ENCODE measurements around the gene ZNF423.

Gene ZNF423

DNA sequence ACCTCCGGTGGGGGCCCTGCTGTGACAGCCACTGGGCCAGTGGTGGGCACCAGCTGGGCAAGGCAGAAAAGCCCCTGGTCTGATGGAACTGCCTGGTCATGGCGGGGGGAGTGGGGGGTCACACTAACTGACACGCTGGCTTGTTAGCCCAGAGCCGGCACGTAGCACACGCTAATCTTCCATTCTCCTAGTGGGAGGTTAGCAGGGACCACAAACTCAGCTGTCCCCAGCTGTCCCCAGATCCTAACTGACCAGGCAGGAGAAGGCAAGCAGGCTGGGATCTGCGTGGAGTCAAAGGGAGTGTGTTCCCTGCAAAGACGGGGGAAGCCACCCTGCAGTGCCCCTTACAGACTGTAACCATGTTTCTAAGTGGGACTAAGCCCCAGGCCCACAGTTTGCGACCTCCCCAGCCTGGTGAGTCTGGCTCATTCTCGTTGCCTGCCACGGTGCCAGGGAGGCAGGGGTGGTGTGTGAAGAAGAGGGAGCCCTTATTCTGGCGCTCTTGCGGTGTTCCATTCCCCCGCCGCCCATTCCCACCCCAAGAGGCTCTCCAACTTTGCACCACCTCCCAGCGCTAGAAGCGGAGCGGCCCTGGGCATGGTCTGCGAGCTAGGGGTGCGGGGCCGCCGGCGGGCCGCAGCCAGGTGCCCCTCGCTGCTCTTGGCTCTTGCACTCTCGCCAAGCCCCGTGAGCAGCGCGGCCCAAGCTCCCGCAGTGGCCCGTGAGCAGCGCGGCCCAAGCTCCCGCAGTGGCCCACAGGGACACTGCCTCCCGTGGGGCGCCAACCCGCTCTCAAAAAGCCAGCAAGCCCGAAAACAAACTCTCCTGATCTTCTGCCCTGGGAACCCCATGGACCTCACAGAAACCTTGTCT, 12.1 kb upstream of the ZNF423 start:
- H3K4me3 ChIP-seq (ENCODE audit: low read depth, low read length): no peak overlapping the region
- TF ChIP-seq CTCF (IDR thresholded peaks at IDR 0.05; ENCODE audit: borderline replicate concordance, insufficient read depth, low read depth, low read length): no peak

GRCh38 chr16:49867234-49867633, 11.3 kb upstream of the ZNF423 start:
- no peak overlapping the region for H3K4me3 ChIP-seq (ENCODE audit: low read depth, low read length)
- no peak for TF ChIP-seq CTCF (IDR thresholded peaks at IDR 0.05; ENCODE audit: borderline replicate concordance, insufficient read depth, low read depth, low read length)

GRCh38 chr16:49866595-49867071, 10.7 kb upstream of the ZNF423 start:
- TF ChIP-seq CTCF (IDR thresholded peaks at IDR 0.05; ENCODE audit: borderline replicate concordance, insufficient read depth, low read depth, low read length): no peak
- no peak overlapping the region for H3K4me3 ChIP-seq (ENCODE audit: low read depth, low read length)

- TF ChIP-seq CTCF (IDR thresholded peaks at IDR 0.05; ENCODE audit: borderline replicate concordance, insufficient read depth, low read depth, low read length): no peak
- no peak overlapping the region for H3K4me3 ChIP-seq (ENCODE audit: low read depth, low read length)
Observed at GRCh38 chr16:49862694-49863093, 6.8 kb upstream of the ZNF423 start.

- TF ChIP-seq CTCF (IDR thresholded peaks at IDR 0.05; ENCODE audit: borderline replicate concordance, insufficient read depth, low read depth, low read length): no peak
- no peak overlapping the region for H3K4me3 ChIP-seq (ENCODE audit: low read depth, low read length)
Observed at GRCh38 chr16:49861299-49861698, 5.4 kb upstream of the ZNF423 start.

DNA sequence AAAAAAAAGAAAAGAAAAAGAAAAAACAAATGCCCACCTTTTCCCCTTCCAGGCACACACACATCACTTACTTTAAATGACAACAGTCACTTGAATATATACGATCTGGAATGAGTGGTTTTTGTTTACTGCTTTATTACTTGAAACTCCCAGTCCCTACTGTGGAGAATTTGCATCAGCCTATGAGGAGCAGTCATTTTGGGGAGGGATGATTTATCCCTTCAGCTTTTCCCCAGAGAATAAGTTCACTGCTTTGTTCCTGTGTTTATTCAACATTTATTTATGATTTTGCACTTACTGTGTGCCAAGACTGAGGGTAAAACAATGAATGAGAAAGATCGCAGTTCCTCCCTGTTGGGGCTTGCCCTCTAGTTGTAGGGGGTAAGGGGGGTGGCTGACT, 4.7 kb upstream of the ZNF423 start:
- TF ChIP-seq CTCF (IDR thresholded peaks at IDR 0.05; ENCODE audit: borderline replicate concordance, insufficient read depth, low read depth, low read length): no peak
- H3K4me3 ChIP-seq (ENCODE audit: low read depth, low read length): no peak overlapping the region

Measured in GM12875 (cell line).